ENCODE data around the gene DCDC1.
"Not testable (repeated sequence)": the region's sequence is repeated elsewhere in the genome, so short reads cannot be mapped to it uniquely, and the experiment has no call there.

The DCDC1 gene

GRCh38 chr11:30984442-30984816 is 385.1 kb downstream of the DCDC1 start:
- no peak for DNase-seq

DNA sequence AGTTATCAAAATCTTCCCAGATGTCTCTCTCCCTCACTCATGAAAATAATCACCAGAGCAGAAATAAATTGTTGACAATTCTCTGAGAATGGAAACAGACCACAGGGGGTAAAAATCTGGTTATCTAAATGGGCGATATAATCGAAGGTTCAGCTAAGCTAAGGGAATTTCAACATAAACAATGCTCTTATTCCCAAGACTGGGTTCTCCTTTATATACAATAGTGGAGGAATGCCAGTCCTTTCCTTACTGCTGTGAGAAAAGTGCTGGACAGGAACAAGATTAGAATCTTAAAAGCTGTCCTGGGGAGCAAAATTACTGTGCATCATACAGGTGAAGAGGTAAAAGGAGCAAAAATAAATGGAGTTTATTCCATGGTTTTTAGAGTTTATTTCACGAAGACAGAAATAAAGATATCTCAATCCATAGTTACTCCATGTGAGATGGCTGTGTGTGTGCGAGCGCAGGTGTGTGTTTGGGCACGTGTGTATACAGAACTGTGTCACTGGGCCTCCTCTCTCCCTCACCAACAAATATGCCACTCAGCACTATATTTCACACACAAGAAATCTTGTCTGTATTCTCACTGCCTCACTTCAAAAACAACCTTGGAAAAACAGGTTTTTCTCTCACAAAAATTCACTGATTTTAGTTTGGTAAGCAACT is 385.6 kb downstream of the DCDC1 start:
- DNase-seq = no peak

GRCh38 chr11:30983143-30983542 is 386.4 kb downstream of the DCDC1 start:
- DNase-seq = no peak

GRCh38 chr11:30967579-30967978 is 402.0 kb downstream of the DCDC1 start:
- DNase-seq = no peak

DNA sequence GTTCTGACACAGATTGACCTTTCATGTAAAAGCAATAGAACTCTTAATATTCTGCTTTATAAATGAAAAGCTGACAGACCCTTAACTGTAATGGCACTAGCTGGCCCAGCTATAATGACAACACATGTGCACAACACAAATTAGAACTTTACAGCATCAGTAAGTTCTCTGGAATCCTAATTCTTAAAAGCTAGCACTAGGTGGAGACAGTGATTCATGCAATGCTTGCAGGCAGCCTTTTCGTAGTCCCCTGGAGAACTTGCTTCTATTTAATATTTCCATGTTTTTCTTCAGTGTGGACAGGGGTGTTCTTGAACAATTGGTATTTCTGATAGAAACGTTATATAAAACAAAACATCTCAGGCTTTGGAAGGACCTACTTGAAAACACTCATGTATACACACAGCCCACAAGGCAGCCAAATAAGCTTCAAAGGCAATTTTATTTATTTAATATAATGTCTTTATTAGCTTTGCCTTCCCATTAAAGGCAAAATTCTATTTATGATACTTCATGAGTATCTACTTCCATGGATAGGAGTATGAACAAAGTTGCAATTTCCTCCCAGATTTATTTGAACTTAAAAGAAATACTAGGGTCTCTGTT is 409.0 kb downstream of the DCDC1 start:
- DNase-seq = peak; percentile 32

- DNase-seq = no peak
Observed at GRCh38 chr11:30956751-30957150, 412.8 kb downstream of the DCDC1 start.

DNA sequence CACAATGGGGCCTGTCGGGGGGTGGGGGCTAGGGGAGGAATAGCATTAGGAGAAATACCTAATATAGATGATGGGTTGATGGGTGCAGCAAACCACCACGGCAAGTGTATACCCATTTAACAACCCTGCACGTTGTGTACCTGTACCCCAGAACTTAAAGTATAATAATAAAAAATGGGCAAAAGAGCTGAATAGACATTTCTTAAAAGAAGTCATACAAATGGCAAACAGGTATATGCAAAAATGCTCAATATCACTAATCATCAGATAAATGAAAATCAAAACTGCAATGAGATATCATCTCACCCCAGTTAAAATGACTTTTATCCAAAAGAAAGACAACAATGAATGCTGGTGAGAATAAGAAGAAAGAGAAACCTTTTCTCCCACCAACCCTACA is 419.7 kb downstream of the DCDC1 start:
- no peak for DNase-seq

GRCh38 chr11:30947715-30948114 is 421.8 kb downstream of the DCDC1 start:
- not testable (repeated sequence) for DNase-seq

DNA sequence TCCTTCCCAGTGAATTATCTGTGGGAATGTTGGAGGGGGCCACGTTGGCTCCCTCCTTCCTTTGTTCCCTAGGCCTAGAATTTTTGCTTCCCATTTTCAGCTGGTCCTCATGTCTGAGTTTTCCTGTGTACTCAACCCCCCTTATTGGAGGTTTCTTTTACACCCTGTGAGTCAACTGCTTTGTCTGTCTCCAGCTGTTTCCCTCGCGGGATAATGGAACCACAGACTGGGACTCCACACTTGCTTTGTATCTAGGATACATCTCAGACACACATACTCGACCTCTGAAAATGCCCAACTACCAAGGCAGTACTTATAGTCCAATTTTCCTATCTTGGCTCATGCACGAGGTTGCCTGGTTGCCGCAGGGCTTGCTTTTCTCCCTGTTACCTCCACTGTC is 430.7 kb downstream of the DCDC1 start:
- no peak for DNase-seq

DNA sequence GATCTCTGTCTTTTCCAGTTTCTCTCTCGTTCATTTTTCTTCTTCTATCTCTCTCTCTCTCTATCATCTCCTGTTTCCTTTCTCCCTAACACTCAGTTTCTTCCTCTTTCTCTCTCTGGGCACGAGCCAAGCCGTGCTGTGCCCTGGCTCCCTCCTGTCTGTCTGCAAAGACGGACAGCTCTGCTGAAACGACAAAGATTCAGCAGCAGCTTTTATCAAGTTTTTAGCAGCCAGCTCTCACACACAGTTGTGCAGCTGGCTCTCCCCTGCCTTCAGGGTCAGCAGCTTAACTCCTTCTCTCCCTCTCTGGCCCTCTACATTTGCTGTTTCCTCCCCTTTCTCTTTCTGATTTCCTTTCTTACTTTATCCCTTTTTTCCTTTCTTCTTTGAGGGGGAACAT is 431.4 kb downstream of the DCDC1 start:
- no peak for DNase-seq

- DNase-seq = no peak
Observed at GRCh38 chr11:30936491-30936890, 433.0 kb downstream of the DCDC1 start.

GRCh38 chr11:30935861-30936260 is 433.7 kb downstream of the DCDC1 start:
- no peak for DNase-seq

GRCh38 chr11:30926130-30926529 is 443.4 kb downstream of the DCDC1 start:
- DNase-seq = no peak

DNA sequence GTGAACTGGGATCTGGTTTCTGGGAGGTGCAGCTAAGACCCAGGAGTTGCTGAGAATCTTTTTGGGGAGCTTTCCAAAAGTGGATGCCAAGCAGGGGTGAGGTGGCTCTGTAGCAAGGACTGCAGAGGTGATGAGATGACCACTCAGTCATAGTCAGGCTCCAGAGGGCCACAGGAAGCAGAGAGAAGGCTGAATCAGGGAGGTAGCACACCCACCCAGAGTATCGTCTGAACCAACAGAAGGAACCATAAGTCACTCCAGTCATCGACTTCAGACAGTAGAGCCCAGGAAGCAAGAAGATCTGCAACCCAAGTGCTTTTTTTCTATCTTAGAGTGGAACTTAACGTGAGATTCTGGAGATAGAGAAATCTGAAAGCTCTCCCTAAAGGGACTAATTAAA is 447.7 kb downstream of the DCDC1 start:
- DNase-seq = no peak

DNA sequence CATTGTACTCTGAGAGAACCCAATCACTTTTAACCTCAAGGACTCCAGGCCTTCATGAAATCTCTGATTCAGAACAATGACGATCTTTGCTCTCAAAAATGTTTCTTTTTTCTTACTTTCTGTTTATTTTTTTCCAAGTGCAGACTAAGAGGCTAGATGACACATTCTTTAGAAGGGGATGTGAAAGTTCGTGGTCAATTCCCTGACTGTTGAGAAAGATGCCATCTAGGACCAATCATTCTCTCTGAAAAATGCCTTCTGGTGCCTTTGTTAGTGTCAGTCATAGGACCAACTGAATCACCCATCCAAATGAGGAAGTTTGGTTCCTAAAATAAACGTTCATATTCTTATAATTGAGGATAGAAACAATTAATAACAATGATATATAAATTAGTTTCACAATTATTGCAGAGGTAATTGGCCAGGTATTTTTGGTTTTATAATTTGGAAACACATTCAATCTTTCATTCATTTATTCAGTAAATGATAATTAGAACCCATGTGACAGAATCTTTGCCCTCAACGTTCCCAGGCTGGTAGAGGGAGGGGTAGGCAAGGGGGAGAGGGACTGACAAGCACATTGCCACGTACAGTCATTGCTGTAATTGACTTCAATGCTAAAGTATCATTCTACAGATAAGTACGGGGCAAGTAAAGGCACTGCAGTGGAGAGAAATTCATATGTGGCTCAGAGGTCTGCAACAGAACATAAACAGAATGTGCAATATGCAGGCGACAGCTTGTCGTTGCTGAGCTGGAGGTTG is 450.0 kb downstream of the DCDC1 start:
- no peak for DNase-seq

DNA sequence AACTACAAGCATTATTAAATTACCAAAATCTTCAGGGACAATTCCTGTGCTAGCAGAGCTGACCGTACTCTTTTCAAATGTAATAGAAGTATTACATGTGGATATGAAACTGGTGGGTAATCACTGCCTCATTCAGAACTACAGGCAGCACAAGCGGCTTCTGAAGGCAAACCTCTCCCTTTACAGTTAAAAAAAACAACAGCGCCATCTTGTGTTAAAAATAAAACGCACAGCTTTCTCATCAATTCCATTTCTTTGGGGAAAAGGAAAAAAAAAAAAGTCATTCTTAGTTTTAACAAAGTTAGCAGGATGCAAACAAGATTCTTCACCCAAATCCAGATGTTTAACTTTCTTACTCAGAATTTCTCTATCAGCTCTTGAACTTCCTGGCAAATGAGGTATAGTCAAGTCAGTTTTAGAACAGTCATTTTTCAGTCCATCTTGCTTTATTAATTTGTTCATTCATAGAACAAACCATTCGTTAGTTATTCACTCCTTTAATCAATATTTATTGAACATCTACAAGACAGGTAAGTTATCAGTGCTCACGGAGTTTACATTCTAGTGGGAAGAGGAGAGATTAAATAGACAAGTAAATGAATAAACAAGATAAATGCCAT is 451.6 kb downstream of the DCDC1 start:
- DNase-seq = peak; percentile 10

DNA sequence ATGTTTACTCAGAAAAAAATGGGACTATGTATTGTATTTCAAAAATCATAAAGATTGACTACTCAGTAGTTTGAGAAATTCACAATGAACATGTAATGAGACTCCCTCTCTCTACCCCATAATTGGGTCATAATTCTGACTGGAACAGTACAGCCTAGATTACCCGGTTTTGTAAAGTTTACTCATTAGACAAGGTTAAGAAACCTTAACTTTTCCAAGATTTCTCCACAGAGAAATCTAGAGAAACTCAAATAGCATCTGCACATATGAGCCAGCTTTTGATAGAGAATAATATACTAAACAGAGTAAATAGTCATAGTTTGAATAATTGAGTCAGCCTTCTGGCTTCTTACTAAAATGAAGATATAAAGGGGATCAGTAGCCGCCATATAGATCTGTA is 452.3 kb downstream of the DCDC1 start:
- no peak for DNase-seq

- DNase-seq = no peak
Observed at GRCh38 chr11:30916764-30917163, 452.8 kb downstream of the DCDC1 start.

DNA sequence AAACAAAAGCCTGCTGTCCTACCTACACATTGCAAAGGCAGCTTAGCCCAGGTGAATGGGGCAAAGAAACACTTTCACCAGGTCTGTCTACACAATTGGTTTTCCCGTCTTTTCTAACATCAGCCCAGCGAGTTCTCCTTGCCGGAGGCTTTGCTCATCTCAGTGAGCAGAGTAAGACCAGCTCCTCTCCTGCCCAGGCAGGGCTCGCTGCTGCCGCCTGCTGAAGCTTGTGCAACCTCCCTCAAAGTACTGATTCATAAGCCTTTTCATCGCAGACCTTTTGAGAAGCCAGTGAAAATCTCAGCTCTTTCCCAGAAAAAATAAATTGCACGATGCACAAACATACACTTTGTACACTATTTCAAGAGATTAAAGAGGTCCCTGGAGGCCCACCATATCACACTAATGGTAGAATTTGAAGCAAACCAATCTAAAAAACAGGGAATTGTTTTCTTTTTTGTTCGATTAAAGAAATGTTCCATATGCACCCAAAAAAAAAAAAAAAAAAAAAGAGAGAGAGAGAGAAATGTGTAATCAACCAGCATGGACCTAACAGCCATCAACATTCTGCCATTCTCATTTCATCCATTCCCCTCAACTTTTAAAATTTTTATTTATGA is 455.3 kb downstream of the DCDC1 start:
- DNase-seq = no peak

- no peak for DNase-seq
Observed at GRCh38 chr11:30911247-30911646, 458.3 kb downstream of the DCDC1 start.

- no peak for DNase-seq
Observed at GRCh38 chr11:30908857-30909256, 460.7 kb downstream of the DCDC1 start.

DNA sequence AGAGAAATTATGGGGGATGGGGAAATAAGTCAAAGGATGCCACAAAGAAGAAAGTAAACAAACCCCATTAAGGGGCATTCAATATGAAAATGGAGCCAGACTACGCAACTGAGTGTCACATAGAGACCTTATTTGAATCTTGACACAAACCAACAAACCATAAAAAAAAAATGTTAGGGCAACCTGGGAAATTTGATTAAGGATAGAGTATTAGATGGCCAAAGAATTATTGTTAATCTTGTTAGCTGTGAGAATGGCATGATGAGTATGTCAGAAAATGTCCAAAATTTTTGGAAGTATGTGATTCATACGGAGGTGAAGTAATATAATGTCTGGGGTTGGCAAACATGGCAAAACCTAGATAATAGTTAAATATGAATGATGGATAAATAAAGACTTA is 461.3 kb downstream of the DCDC1 start:
- no peak for DNase-seq

DNA sequence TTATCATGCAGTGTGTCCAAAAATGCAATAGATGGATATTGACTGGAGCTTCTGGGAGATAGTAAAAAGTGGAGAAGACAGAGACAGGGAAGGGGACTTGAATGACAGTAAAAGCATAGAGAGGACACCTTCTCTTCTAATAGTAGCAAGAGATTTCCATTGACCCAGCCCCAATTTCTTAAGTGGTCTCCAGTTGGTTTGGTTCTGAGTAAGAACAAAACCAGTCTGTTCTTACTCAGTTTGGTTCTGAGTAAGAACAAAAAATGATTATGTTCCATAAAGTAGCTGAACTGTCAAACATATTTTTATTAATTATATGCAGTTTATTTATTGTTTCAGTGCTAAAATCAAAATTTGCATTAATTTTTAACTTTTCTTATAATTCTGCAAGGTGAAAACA is 466.6 kb downstream of the DCDC1 start:
- no peak for DNase-seq
